HepG2 (cell line): ENCODE data around the gene PSAPL1. TPM values are rescaled to one million over a fixed set of nuclear protein-coding genes. Genes with fewer than 3 reads are reported as not detected.

Experiments
- ATAC-seq: fragments of 200-7000 bp; cut with Tn5 transposase; 3 replicates; pipeline ENCODE4 v1.9.1; 2020; ENCODE audit warnings: mild to moderate bottlenecking, moderate library complexity
- BruUV-seq: library from RNA; stranded (reverse); fragments of 400-500 nt; replicated peaks from 2 replicates; lab custom pipeline; 2021; lab: Mats Ljungman, UMichigan
- CTCF ChIA-PET: fragments of 300-600 bp; formaldehyde crosslinking; extraction: SDS; loops from one replicate; lab custom pipeline; 2021; ENCODE audit warnings: low total read pairs, inconsistent platforms, low intra/inter-chr PET ratio; lab: Yijun Ruan, JAX
- POLR2A ChIA-PET: fragments of 350-600 bp; sonication (Branson Sonifier 250); formaldehyde crosslinking; loops from one replicate; lab custom pipeline; 2020; ENCODE audit warnings: antibody characterized with exemption, inconsistent platforms; lab: Yijun Ruan, JAX
- DNase-seq: peaks from one replicate; pipeline ENCODE4 v3.0.0-alpha.2; 2015; ENCODE audit warnings: low spot score
- FAIRE-seq: peaks from 3 replicates; lab custom pipeline; 2011; peaks lifted over from hg19 to GRCh38; lab: Jason Lieb, UNC
- H2AFZ ChIP-seq: one replicate; pipeline ENCODE4 v1.6.1; 2011; ENCODE audit warnings: low read length, inconsistent platforms
- H3K27ac ChIP-seq: fragments of 300-600 bp; 3 replicates; pipeline ENCODE4 v1.8.0; 2011; ENCODE audit warnings: mixed run types, mild to moderate bottlenecking, mixed read lengths, low read length, inconsistent platforms; ENCODE audit not compliant: insufficient read depth; ENCODE audit errors: extremely low read length
- H3K27me3 ChIP-seq, 2 experiments: fragments of 200-600 bp in 1 of 2; 2 replicates in 1 of 2; 3 replicates in 1 of 2; pipeline versions ENCODE4 v1.6.0 to v1.8.0; 2011; ENCODE audit warnings: low read length in 2 of 2, mild to moderate bottlenecking in 2 of 2, moderate library complexity in 2 of 2, inconsistent platforms in 1 of 2; ENCODE audit not compliant: insufficient read depth in 2 of 2, control insufficient read depth in 1 of 2
- H3K36me3 ChIP-seq, 2 experiments: fragments of 200-600 bp in 1 of 2; replicated peaks in 1 of 2; 2 replicates in 1 of 2; 3 replicates in 1 of 2; pipeline versions ENCODE4 v1.5.1 to v1.8.0; 2011; ENCODE audit warnings: low read length in 2 of 2, inconsistent platforms in 1 of 2; ENCODE audit not compliant: insufficient read depth in 2 of 2, control insufficient read depth in 1 of 2
- H3K4me1 ChIP-seq: 2 replicates; pipeline ENCODE4 v1.5.1; 2012; ENCODE audit warnings: low read length, inconsistent platforms; ENCODE audit not compliant: insufficient read depth
- H3K4me2 ChIP-seq: 2 replicates; pipeline ENCODE4 v1.6.0; 2011; ENCODE audit warnings: low read depth, low read length, inconsistent platforms
- H3K4me3 ChIP-seq, 3 experiments: fragments of 200-600 bp in 1 of 3; sonication (generic), shearing (Covaris generic) in 1 of 3; replicated peaks in 1 of 3; 2 replicates each; pipeline ENCODE4 v1.5.1; 2011 to 2016; ENCODE audit warnings: low read length in 3 of 3, inconsistent platforms in 2 of 3, low read depth in 2 of 3, mild to moderate bottlenecking in 2 of 3, control low read depth in 1 of 3, mixed read lengths in 1 of 3; ENCODE audit not compliant: insufficient read depth in 1 of 3
- H3K79me2 ChIP-seq: one replicate; pipeline ENCODE4 v1.6.1; 2011; ENCODE audit warnings: low read length, inconsistent platforms; ENCODE audit not compliant: insufficient read depth
- H3K9ac ChIP-seq: 2 replicates; pipeline ENCODE4 v1.6.0; 2011; ENCODE audit warnings: mild to moderate bottlenecking, low read depth, low read length, inconsistent platforms; ENCODE audit not compliant: insufficient read depth
- H3K9me3 ChIP-seq: 2 replicates; pipeline ENCODE4 v1.5.1; 2012; ENCODE audit warnings: mild to moderate bottlenecking, low read length
- H4K20me1 ChIP-seq: 2 replicates; pipeline ENCODE4 v1.6.0; 2011; ENCODE audit warnings: inconsistent platforms, mild to moderate bottlenecking, low read length, moderate library complexity; ENCODE audit not compliant: insufficient read depth
- HNF1A ChIP-seq, 2 experiments: sonication (generic) in 1 of 2; formaldehyde crosslinking in 1 of 2; IDR thresholded peaks; 2 replicates each; pipeline versions ENCODE4 v1.4.0 to v1.6.1; 2016 to 2020; ENCODE audit warnings: borderline replicate concordance in 1 of 2, low read depth in 1 of 2, mild to moderate bottlenecking in 1 of 2, missing genetic modification reagents in 1 of 2
- TEAD2 ChIP-seq: sonication (generic); formaldehyde crosslinking; IDR thresholded peaks from 2 replicates; pipeline ENCODE4 v1.9.0; 2021; ENCODE audit warnings: missing genetic modification reagents
- ZKSCAN5 ChIP-seq: sonication (generic); formaldehyde crosslinking; IDR thresholded peaks from 2 replicates; pipeline ENCODE4 v1.5.1; 2020; ENCODE audit warnings: mild to moderate bottlenecking, missing genetic modification reagents
- ZNF407 ChIP-seq: sonication (generic); formaldehyde crosslinking; IDR thresholded peaks from one replicate; pipeline ENCODE4 v1.5.1; 2020; ENCODE audit warnings: mild to moderate bottlenecking, missing genetic modification reagents; ENCODE audit errors: not compliant biosample characterization
- WGBS: methylation state at CpG from one replicate; pipeline ENCODE4 v1.1.6; 2017; ENCODE audit warnings: low lambda C conversion rate; 5-methylcytosine and 5-hydroxymethylcytosine counted together
- in situ Hi-C: cut with HindIII; loops from 2 replicates; pipeline ENCODE4 v1.10.0; 2017; ENCODE audit warnings: low pct_unique_long_range_greater_than_20kb; ENCODE audit not compliant: extremely low pct_ligation_motif_present
- intact Hi-C: fragments of 100-400 bp; cut with micrococcal nuclease; formaldehyde crosslinking; loops from one replicate; pipeline ENCODE4 v1.10.0; 2022; ENCODE audit not compliant: unreplicated experiment
- polyA plus RNA-seq, 8 experiments: library from polyadenylated mRNA; depleted of rRNA in 3 of 8; stranded (reverse) in 7 of 8; unstranded in 1 of 8; fragments of >200 nt; fragmentation: Illumina TruSeq in 4 of 8; extraction: Trizol in 4 of 8; gene quantifications; 2 replicates each; pipeline versions ENCODE4 v1.2.1 to v1.2.3, GENCODE V29; 2011 to 2016; ENCODE audit warnings: low read depth in 4 of 8, missing spikeins in 1 of 8, mixed read lengths in 1 of 8; ENCODE audit not compliant: insufficient read depth in 1 of 8
- total RNA-seq, 5 experiments: library from RNA; depleted of rRNA; stranded (reverse); fragments of >200 nt; fragmentation: Illumina TruSeq; extraction: Trizol; gene quantifications; 2 replicates each; pipeline ENCODE4 v1.2.3, GENCODE V29; 2016; ENCODE audit warnings: low read depth in 1 of 5
- TF ChIP-seq, protein P1 (sequence below): sonication (generic); formaldehyde crosslinking; conservative IDR thresholded peaks from 2 replicates; pipeline ENCODE4 v1.4.0; 2020; ENCODE audit warnings: missing genetic modification reagents

Gene PSAPL1
- total and polyA plus RNA-seq, 2 of the 13 experiments (the other 11 are each of a cell fraction or from before 2014, with no cell fraction given) = 0.02 to 0.16 TPM

GRCh38 chr4:7470111-7470510 is 35.4 kb upstream of the PSAPL1 start:
- H3K79me2 ChIP-seq = no peaks in the 10 kb centered on the region
- intact Hi-C loops (no loop called here), in situ Hi-C loops (no loop called here)
- ChIA-PET POLR2A (no interaction called here), CTCF (no interaction called here)
- H2AFZ ChIP-seq = no peak overlapping the region
- no peak overlapping the region for H3K27ac ChIP-seq
- H3K36me3 ChIP-seq = no peaks in the 10 kb centered on the region
- H3K9ac ChIP-seq = no peak overlapping the region
- no TSS peak for BruUV-seq
- no peak for DNase-seq
- H3K9me3 ChIP-seq = no peaks in the 10 kb centered on the region
- FAIRE-seq = no peak
- no peaks in the 10 kb centered on the region for H3K4me1 ChIP-seq
- no peak overlapping the region for H3K4me3 ChIP-seq
- TF ChIP-seq TEAD2 (CRISPR knock-in tag) (no peak), ZKSCAN5 (CRISPR knock-in tag) (no peak), HNF1A (IDR thresholded peaks at IDR 0.05; ENCODE audit: low read depth) (no peak), HNF1A (CRISPR knock-in tag; IDR thresholded peaks at IDR 0.05; ENCODE audit: borderline replicate concordance) (no peak), ZNF407 (CRISPR knock-in tag) (no peak)
- TF ChIP-seq, protein P1, sequence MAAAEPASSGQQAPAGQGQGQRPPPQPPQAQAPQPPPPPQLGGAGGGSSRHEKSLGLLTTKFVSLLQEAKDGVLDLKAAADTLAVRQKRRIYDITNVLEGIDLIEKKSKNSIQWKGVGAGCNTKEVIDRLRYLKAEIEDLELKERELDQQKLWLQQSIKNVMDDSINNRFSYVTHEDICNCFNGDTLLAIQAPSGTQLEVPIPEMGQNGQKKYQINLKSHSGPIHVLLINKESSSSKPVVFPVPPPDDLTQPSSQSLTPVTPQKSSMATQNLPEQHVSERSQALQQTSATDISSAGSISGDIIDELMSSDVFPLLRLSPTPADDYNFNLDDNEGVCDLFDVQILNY (CRISPR knock-in tag) = no peak
- TF ChIP-seq, all 625 proteins: peak for 0
- WGBS = 0% methylated on average over 3 of the region's 3 CpGs
- no peak for ATAC-seq
- H4K20me1 ChIP-seq = no peaks in the 10 kb centered on the region
- H3K27me3 ChIP-seq = peaks cover 1 to 30% of the 10 kb centered on the region in 2 experiments; a peak in 4 of 5 replicates
- no peak overlapping the region for H3K4me2 ChIP-seq
